ENCODE data around the gene CHIT1.

The CHIT1 gene

GRCh38 chr1:203186446-203187303, 42.8 kb downstream of the CHIT1 start, which contains the start of gene CHI3L1:
CHI3L1 (minus strand) TSS chr1:203186704; CDS start chr1:203186623, 81 bp downstream.
- no peak for DNase-seq

- DNase-seq, result no peak
Observed at GRCh38 chr1:203186091-203186445, 43.4 kb downstream of the CHIT1 start.

- DNase-seq, result no peak
Observed at GRCh38 chr1:203185585-203185984, 43.9 kb downstream of the CHIT1 start.

- no peak for DNase-seq
Observed at GRCh38 chr1:203185061-203185461, 44.4 kb downstream of the CHIT1 start.

GRCh38 chr1:203184467-203184866, 45.0 kb downstream of the CHIT1 start:
- no peak for DNase-seq

- no peak for DNase-seq
Observed at GRCh38 chr1:203183828-203184227, 45.6 kb downstream of the CHIT1 start.

GRCh38 chr1:203182387-203182953, 47.0 kb downstream of the CHIT1 start:
- DNase-seq, result no peak

GRCh38 chr1:203181586-203182386, 47.7 kb downstream of the CHIT1 start:
- DNase-seq, result no peak

GRCh38 chr1:203180611-203181330, 48.7 kb downstream of the CHIT1 start:
- no peak for DNase-seq

- no peak for DNase-seq
Observed at GRCh38 chr1:203179667-203180005, 49.8 kb downstream of the CHIT1 start.

- DNase-seq, result no peak
Observed at GRCh38 chr1:203178821-203179666, 50.4 kb downstream of the CHIT1 start.

- no peak for DNase-seq
Observed at GRCh38 chr1:203178083-203178482, 51.4 kb downstream of the CHIT1 start.

- DNase-seq, result no peak
Observed at GRCh38 chr1:203177470-203178039, 51.9 kb downstream of the CHIT1 start.

- no peak for DNase-seq
Observed at GRCh38 chr1:203177036-203177405, 52.5 kb downstream of the CHIT1 start.

- no peak for DNase-seq
Observed at GRCh38 chr1:203176273-203177035, 53.0 kb downstream of the CHIT1 start.

GRCh38 chr1:203175827-203176241, 53.6 kb downstream of the CHIT1 start:
- DNase-seq, result no peak

- no peak for DNase-seq
Observed at GRCh38 chr1:203175237-203175826, 54.1 kb downstream of the CHIT1 start, which contains the start of gene MYBPH. MYBPH (minus strand) TSS chr1:203175826; CDS start chr1:203175755, 71 bp downstream.

GRCh38 chr1:203174324-203174985, 55.0 kb downstream of the CHIT1 start:
- DNase-seq, result no peak

- DNase-seq, result no peak
Observed at GRCh38 chr1:203173566-203173965, 55.9 kb downstream of the CHIT1 start.

- DNase-seq, result no peak
Observed at GRCh38 chr1:203173011-203173555, 56.4 kb downstream of the CHIT1 start.

Data from activated CD4-positive, alpha-beta T cell treated with anti-CD3 and anti-CD28 coated beads, Interleukin-2, amount 50 U/mL, for 4 hours (primary cell).